22Rv1 (cell line): ENCODE results near the gene PQBP1.

ENCODE experiments used
- ZFX ChIP-seq: fragments of 450-650 bp; IDR thresholded peaks from 2 replicates; pipeline ENCODE4 v1.6.1; 2017; ENCODE audit warnings: antibody characterized with exemption, borderline replicate concordance
- TF ChIP-seq, protein P1 (sequence below): fragments of 450-650 bp; IDR thresholded peaks from 2 replicates; pipeline ENCODE4 v1.5.1; 2017; ENCODE audit warnings: mild to moderate bottlenecking

DNA sequence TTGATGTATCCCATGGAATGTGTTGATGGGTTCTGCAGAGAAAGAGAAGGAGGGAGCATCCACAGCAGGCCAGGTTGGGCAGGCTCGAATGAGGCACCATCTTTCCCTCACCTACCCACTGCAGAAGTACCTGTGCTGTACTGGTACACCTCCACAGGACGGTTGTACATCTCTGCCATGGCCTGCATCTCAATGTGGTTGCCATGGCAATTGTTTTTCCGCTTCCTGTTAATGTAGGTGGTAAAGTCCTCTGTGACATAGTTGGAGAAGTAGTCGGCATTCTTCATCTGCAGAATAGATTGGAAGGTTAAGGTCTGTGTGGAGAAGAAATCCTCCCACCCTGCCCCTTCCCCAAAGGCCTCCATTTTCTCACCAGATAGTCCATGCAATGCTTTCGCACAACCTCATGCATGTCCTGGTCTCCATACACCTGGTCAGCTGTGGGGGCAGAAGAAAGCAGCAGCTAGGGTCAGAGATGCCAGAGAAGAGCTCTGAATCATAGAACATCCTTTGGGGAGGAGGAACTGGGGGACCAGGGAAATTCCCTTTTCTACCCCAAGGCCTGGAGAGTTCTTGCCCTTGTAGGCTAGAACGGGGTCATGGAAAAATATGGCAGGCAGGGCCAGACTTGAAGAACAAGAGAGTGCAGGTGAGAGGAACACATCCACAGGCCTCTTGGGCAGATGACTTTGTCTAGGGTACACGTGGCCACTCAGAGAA is 37.0 kb downstream of the PQBP1 start:
- TF ChIP-seq, protein P1, sequence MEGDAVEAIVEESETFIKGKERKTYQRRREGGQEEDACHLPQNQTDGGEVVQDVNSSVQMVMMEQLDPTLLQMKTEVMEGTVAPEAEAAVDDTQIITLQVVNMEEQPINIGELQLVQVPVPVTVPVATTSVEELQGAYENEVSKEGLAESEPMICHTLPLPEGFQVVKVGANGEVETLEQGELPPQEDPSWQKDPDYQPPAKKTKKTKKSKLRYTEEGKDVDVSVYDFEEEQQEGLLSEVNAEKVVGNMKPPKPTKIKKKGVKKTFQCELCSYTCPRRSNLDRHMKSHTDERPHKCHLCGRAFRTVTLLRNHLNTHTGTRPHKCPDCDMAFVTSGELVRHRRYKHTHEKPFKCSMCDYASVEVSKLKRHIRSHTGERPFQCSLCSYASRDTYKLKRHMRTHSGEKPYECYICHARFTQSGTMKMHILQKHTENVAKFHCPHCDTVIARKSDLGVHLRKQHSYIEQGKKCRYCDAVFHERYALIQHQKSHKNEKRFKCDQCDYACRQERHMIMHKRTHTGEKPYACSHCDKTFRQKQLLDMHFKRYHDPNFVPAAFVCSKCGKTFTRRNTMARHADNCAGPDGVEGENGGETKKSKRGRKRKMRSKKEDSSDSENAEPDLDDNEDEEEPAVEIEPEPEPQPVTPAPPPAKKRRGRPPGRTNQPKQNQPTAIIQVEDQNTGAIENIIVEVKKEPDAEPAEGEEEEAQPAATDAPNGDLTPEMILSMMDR = no peak
- TF ChIP-seq ZFX = no peak
